Activated CD8-positive, alpha-beta T cell treated with anti-CD3 and anti-CD28 coated beads for 36 hours (primary cell): ENCODE measurements around the gene KLF3. TPM values are rescaled to one million over a fixed set of nuclear protein-coding genes. Genes with fewer than 3 reads are reported as not detected.

ENCODE experiments used
- ATAC-seq: fragments of 200-7000 bp; cut with Tn5 transposase; one replicate; pipeline ENCODE4 v1.10.0; 2021; ENCODE audit warnings: mild to moderate bottlenecking, moderate library complexity
- CTCF ChIA-PET: fragments of 350-600 bp; sonication (Branson Sonifier 250); formaldehyde crosslinking; loops from one replicate; lab custom pipeline; 2021; ENCODE audit warnings: antibody characterized with exemption; lab: Charles Lee
- POLR2A ChIA-PET: fragments of 350-600 bp; sonication (Branson Sonifier 250); formaldehyde crosslinking; loops from one replicate; lab custom pipeline; 2021; ENCODE audit warnings: antibody characterized with exemption; lab: Charles Lee
- DNase-seq: peaks from one replicate; pipeline ENCODE4 v3.0.0-alpha.2; 2020
- H3K27ac Mint-ChIP-seq: one replicate; pipeline ENCODE4 v1.8.0; 2021; ENCODE audit warnings: mild to moderate bottlenecking, mixed read lengths
- H3K27me3 Mint-ChIP-seq: one replicate; pipeline ENCODE4 v1.8.0; 2021; ENCODE audit warnings: mixed read lengths
- H3K36me3 Mint-ChIP-seq: one replicate; pipeline ENCODE4 v1.8.0; 2021; ENCODE audit warnings: low read depth, mixed read lengths
- H3K4me1 Mint-ChIP-seq: one replicate; pipeline ENCODE4 v1.8.0; 2021; ENCODE audit warnings: low read depth, mixed read lengths
- H3K4me3 Mint-ChIP-seq: one replicate; pipeline ENCODE4 v1.8.0; 2021; ENCODE audit warnings: mild to moderate bottlenecking, moderate library complexity, mixed read lengths
- H3K9me3 Mint-ChIP-seq: one replicate; pipeline ENCODE4 v1.8.0; 2021; ENCODE audit warnings: mixed read lengths
- CTCF ChIP-seq: fragments of 200-600 bp; IDR thresholded peaks from one replicate; pipeline ENCODE4 v1.8.0; 2022; ENCODE audit warnings: antibody characterized with exemption, mild to moderate bottlenecking
- intact Hi-C: fragments of 100-400 bp; cut with micrococcal nuclease; formaldehyde crosslinking; loops from one replicate; pipeline ENCODE4 v1.10.0; 2022
- total RNA-seq, 2 experiments: library from RNA; stranded (reverse); gene quantifications; one replicate each; pipeline ENCODE4 v1.2.3, GENCODE V29; 2021

KLF3 gene
- total RNA-seq, 2 experiments from 2014 or later: 5.5 to 6.0 TPM

- H3K9me3 Mint-ChIP-seq: no peaks in the 10 kb centered on the region
- ChIA-PET CTCF (interaction anchor here (0.9 to 1.6 kb wide), 6 partner anchors 50 to 492 kb away, joined by 3 to 12 read pairs (median 4); no protein-coding TSS in a partner anchor), POLR2A (interaction anchor here (0.6 to 0.9 kb wide), 3 partner anchors 9 to 352 kb away, joined by 3 read pairs; no protein-coding TSS in a partner anchor)
- H3K27ac Mint-ChIP-seq: peak overlapping the region; percentile 91
- no peaks in the 10 kb centered on the region for H3K27me3 Mint-ChIP-seq
- intact Hi-C loops: loop anchor here (10.0 kb wide), 2 partner anchors 157 to 607 kb away; no protein-coding TSS in a partner anchor
- H3K4me1 Mint-ChIP-seq: peaks cover 86% of the 10 kb centered on the region
- no peak for DNase-seq
- H3K4me3 Mint-ChIP-seq: no peak overlapping the region
- ATAC-seq: no peak
- TF ChIP-seq CTCF: no peak
- H3K36me3 Mint-ChIP-seq: no peaks in the 10 kb centered on the region
These were observed 8.0 kb downstream of the KLF3 start for GRCh38 chr4:38672074-38672396.

GRCh38 chr4:38672397-38673129, 8.6 kb downstream of the KLF3 start:
- POLR2A ChIA-PET: interaction anchor here (0.8 to 0.9 kb wide), 2 partner anchors 9 to 353 kb away, joined by 3 read pairs; no protein-coding TSS in a partner anchor
- CTCF ChIA-PET: interaction anchor here (0.9 to 1.6 kb wide), 6 partner anchors 50 to 493 kb away, joined by 3 to 12 read pairs (median 4); no protein-coding TSS in a partner anchor
- DNase-seq (no peak), ATAC-seq (no peak)
- H3K36me3 Mint-ChIP-seq: no peaks in the 10 kb centered on the region
- H3K27ac Mint-ChIP-seq: peak overlapping the region; percentile 91
- no peaks in the 10 kb centered on the region for H3K27me3 Mint-ChIP-seq
- no peak overlapping the region for H3K4me3 Mint-ChIP-seq
- TF ChIP-seq CTCF: no peak
- H3K4me1 Mint-ChIP-seq: peaks cover 84% of the 10 kb centered on the region
- H3K9me3 Mint-ChIP-seq: no peaks in the 10 kb centered on the region
- intact Hi-C loops: loop anchor here (10.0 kb wide), 2 partner anchors 158 to 608 kb away; no protein-coding TSS in a partner anchor

GRCh38 chr4:38673130-38673978, 9.4 kb downstream of the KLF3 start:
- ChIA-PET CTCF (interaction anchor here (0.9 to 6.0 kb wide), 5 partner anchors 13 to 494 kb away, joined by 3 to 119 read pairs (median 12); no protein-coding TSS in a partner anchor), POLR2A (interaction anchor here (0.7 to 0.9 kb wide), 2 partner anchors 10 to 13 kb away, joined by 3 read pairs; no protein-coding TSS in a partner anchor)
- intact Hi-C loops: loop anchor here (10.0 kb wide), 2 partner anchors 159 to 609 kb away; no protein-coding TSS in a partner anchor
- Mint-ChIP-seq H3K36me3 (no peaks in the 10 kb centered on the region), H3K27ac (peak overlapping the region; percentile 91), H3K4me1 (peaks cover 87% of the 10 kb centered on the region), H3K27me3 (no peaks in the 10 kb centered on the region), H3K4me3 (no peak overlapping the region), H3K9me3 (no peaks in the 10 kb centered on the region)
- DNase-seq (no peak), ATAC-seq (no peak)
- no peak for TF ChIP-seq CTCF

GRCh38 chr4:38674258-38675144, 10.5 kb downstream of the KLF3 start:
- Mint-ChIP-seq H3K4me1 (peaks cover 87% of the 10 kb centered on the region), H3K27ac (peak overlapping the region; percentile 66), H3K36me3 (peaks cover 4% of the 10 kb centered on the region), H3K27me3 (no peaks in the 10 kb centered on the region), H3K9me3 (no peaks in the 10 kb centered on the region), H3K4me3 (peak overlapping the region; percentile 46)
- DNase-seq: no peak
- ChIA-PET POLR2A (interaction anchor here (0.7 kb wide), 1 partner anchor 12 kb away, joined by 3 read pairs; no protein-coding TSS in a partner anchor), CTCF (interaction anchor here (0.6 to 6.0 kb wide), 51 partner anchors 8 to 612 kb away, joined by 3 to 119 read pairs (median 4); partner anchors contain the start of gene TLR10)
- intact Hi-C loops: loop anchor here (2.0 to 10.0 kb wide), 5 partner anchors 160 to 610 kb away; no protein-coding TSS in a partner anchor
- ATAC-seq: no peak
- TF ChIP-seq CTCF: no peak
